NCI-H510A treated with DMSO at 0.1 percent for 48 hours (cell line): ENCODE measurements around the gene CLTCL1.
"Not testable (repeated sequence)": the region's sequence is repeated elsewhere in the genome, so short reads cannot be mapped to it uniquely, and the experiment has no call there.

Experiments used
- DNase-seq: peaks from one replicate; lab custom pipeline; 2025; lab: John Stamatoyannopoulos, UW

Gene CLTCL1

DNA sequence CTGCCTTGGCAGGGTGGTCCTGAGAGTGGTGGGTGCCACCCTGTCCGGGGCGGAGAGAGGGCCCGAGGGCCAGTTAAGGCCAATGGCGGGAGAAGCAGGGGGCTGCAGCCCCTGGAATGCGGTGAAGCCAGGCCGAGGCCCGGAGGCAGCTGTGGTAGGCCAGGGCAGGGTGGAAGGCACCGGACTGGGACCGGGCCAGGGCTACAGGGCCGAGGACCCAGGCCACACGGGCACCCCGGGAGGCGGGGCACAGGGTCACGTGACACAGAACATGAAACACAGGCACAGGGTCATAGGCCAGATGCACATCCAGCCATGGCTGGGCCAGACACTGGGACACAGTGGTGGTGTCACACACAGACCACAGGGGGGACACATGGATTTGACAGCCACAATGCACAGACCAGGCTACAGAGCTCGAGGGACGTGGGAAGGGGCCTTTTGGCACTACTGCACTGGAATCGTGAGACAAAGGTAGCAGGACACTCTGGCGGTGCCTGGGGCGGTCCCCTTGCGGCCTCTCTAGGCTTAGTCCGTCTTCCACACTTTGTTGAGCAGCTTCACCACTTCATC lies 115.8 kb downstream of the CLTCL1 start:
- DNase-seq, result no peak

DNA sequence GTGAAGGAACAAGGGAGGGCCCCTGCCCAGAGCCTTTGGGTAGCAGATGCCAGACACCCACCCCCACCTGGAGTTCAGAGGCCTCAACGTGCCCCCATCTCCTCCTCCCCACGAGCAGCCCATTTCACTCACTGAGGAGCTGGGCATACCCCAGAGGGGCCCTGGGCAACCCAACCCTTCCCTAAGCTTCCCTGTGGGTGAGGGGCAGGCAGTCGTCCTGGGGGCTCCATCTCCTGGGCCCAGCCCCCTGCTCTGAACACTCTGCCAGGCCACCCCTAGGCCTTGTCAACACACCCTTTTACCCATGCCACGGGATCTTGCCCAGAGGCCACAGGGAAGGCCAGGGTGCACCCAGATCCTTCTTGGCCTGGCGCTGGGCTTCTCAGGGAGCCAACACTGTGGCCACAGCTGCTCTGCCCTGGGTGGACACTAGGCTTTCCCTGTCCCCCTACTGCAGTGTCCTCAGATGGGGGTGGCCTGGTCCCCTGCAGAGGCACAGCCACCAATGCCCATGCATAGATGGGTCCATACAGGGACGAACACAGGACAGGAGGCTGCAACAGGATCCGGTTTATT lies 116.4 kb downstream of the CLTCL1 start:
- DNase-seq, result no peak

DNA sequence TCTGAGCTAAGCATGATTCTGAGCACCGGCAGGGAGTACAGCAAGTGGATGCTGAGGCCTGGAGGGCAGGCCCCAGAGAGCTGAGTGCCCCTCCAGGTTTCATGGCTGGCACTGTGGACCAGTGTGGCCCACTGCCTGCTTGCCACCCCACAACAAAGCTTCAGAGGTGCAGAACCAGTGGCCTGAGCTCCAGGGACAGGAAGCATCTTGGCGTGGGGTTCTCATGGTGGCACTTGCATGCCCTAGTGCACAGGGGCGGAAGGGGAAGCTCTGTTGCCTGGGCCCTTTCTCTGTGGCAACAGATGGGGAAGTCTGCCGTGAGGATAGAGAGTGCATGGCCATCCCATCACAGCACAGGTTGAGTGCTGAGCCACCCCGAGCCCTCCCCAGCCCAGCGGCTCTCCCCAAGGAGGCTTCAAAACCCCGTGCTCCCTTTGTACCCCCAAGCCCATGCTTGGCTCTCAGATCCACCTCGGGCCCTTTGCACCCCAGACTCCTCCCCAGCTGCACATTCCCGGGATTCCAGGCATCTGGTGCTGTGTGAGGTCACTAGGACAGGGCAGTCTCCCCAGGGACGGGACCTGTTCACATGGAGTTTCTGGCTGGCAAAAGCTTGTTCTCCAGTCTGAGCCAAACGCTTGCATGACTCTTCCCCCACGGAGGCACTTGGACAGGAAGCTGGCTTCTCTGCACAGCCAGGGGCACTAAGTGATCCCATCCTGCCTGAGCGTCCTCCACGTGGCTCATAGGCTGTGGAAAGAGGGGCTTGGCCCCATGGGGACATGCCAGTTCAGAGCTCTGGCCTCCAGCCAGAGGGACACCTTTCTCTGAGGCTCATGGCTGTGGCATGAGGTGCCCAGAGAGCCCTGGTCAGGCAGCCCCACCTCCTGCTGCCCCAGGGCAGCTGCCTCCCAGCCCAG lies 117.2 kb downstream of the CLTCL1 start:
- no peak for DNase-seq

DNA sequence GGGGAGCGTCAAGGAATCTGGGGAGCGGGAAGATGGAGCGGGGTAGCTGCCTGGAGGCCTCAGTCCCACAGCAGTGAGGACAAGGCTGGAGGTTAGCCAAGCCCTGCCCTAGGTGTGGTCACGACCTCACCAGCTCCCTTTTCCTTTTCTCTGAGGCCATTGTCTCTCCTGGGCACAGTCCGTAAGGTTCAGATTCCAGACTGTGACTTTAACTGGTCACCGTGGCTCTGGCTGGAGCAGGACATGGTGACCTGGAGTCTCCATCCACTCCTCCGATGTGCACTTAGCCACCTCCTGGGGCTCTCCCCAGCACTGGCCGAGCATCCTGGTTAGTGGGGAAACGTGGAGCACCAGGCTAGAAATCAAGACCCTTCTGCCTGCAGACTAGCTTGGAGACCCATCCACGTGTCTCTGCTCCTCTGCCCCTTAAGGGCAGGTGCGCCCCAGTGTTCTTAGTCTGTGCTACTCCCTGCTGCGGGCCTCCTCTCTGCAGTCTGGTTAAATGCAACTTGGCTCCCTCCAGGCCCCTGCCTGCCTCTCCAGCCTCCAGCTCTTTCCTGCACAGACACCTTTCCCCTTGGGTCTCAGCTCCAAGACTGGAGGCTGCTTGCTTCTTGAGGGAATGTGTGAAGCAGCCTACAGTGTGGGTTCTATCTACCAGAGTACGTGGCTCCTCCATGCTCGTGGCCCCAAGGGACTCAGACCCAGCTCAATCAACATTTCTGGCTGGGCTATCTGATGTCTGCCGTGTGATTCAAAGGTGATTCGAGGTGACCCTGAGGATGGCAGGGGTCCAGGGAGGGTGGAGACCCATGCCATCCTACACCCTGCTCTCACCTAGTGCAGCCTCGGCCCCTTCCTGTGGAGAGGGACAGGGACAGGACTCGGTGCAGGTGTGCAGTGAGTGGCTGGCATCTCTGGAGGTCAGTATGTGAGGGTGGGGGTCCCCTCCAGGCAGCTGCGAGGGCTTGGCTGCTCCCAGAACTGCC lies 118.2 kb downstream of the CLTCL1 start:
- no peak for DNase-seq

DNA sequence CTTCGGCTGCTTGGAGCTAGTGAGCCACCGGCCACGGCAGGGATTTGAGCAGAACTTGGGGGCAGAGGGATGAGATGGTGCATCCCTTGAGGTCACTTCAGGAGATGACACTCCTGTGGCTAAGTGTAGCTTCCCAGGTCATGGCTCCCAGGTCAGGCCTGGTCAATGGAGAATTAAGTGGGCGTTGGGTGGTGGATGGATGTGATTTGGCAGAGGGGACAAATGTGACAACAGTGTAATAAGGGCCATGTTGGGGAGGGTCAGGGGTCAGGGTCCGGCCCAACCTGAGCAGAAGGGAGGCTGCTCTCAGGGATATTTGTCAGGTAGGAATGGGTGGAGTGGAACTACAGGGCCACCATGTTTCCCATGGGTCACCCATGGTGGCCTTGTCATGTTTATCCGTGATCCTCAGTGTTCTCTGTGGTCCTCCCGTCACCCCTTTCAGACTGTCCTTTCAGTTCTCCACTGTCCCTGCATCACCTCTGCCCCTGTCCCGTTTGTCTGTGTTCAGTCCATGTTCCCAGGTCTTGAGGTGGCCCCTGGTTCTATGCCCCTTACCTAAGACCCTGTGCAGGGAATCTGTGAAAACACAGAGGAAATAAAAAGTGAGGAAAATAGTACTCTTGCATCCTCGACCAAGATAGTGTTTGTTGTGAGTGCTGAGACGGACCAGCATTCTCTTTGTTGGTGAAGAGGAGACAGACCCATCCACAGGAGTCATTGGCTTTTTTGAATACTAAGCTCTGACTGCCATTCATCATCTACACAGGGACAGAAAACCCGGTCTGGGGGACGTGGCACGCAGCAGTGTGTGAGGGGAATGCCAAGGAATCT lies 119.1 kb downstream of the CLTCL1 start:
- no peak for DNase-seq

DNA sequence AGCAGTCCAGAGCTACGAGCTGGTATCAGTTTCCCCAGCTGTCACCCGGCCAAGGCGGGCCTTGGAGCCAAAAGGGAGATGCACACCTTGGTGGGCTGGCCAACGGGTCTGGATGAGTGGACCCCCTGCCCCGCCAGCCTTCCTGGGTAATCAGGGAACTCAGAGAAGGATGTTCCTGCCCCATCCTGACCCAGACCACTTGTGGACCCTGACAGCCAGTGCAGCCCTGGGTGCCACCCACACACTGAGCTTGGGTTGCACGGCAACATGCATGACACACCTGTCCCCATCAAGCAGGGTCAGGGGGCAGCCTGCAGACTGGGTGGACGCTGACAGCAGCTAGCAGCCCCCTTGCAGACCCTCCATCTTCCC lies 121.6 kb downstream of the CLTCL1 start:
- DNase-seq, result no peak

DNA sequence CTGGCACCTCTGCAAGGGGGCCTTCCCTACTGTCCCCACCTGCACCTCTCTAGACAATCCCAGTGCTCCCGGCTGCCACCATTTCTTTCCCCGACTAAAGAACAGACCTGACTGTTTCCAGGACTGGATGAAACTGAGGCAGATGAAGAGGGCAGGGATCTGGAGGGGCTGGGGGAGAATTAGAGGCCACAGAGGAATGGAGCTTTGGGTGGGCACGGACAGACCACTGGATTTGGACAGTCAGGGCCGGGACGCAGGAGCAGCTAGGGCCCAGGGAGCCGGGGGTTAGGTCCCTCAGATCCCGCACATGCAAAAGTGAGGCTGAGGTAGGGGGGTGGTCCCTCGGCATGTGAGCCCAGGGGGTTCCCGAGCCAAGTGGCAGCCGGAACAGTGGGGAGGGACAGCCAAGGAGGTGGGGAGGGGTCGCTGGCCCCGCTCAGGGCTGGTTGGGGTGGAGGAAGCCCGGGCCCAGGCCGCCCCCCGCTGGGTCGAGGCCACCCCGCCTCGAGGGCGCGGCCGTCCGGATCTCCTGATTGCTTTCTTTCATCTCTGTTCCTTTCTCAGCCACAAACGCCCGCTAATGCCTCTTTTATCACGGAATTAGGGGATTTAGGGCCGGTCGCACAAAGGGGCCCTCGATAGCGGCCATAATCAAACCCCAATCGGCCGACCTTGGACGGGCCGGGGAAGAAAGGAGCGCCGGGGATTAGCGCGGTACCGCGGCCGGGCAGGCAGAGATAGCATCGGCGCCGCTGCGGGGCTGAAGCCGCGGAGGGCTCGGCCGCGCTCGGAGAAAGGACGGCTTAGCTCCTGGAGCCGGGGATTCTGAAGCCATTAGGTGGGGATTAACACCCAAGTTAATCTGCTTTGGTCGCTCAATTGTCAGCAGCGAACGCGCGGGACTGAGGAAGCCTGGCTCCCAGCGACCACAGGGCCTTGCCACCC lies 122.2 kb downstream of the CLTCL1 start:
- DNase-seq, result no peak

DNA sequence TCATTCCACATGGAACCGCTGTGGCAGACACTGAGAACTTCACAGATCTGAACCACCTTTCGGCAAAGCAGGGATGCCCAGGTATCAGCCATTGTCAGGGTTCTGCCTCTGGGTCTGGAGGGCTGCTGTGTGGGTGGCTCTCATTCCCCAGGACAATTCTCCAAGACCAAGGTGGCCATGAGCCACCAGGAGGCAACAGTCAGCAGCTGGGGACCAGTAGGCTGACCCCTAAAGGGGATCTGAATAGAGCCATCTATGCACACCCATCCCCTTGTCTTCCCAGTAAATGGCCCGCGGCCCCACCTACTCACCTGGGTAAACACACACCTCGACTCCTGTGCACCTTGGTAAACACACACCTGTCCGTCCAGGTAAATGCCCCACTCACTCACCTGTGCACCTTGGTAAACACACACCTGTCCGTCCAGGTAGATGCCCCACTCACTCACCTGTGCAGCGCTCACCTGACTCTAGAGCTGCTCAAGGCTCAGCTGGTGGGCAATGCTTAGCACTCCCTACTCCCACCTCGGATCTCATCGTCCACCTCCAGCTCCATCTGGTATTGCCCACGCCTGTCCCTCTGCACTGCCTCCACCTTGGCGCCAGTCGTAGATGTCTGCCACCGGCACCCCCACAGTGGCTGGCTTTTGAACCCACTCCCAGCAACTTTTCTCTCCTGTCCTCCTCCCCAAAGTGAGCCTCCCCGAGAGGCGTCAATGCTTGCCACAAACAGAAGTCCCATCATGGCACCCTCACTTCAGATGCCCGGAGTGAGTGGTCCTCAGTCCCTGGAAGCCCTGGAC lies 123.2 kb downstream of the CLTCL1 start:
- peak; percentile 34 for DNase-seq

DNA sequence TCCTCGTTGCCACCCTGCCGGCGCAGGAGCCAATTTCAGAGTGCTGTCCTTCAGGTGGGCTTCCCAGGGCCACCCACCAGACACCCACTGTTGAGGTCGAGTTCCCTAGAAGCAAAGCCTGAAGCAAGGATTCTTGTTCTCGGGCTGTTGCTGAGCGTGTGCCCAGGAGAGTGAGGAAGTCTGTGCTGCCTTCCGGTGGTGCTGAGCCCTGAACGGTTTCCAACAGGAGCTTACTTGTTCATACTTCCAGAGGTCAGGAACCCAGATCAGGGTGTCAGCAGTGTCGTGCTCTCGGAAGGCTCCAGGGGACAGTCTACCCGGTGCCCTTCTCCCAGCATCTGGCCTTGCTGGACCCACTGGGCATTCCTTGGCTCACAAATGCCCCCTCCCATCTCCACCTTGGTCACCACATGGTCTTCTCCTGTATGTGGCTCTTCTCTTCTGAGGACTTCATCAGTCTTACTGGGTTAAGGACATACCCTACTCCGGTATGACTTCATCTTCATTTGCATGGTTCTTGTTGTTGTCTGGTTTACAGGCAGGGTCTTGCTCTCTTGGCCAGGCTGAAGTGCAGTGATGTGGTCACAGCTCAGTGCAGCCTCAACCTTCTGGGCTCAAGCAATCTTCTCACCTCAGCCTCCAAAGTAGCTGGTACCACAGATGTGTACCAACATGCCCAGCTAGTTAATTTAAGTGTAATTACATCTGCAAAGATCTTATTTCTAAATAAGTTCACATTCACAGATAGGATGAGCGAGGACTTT lies 124.2 kb downstream of the CLTCL1 start:
- no peak for DNase-seq

DNA sequence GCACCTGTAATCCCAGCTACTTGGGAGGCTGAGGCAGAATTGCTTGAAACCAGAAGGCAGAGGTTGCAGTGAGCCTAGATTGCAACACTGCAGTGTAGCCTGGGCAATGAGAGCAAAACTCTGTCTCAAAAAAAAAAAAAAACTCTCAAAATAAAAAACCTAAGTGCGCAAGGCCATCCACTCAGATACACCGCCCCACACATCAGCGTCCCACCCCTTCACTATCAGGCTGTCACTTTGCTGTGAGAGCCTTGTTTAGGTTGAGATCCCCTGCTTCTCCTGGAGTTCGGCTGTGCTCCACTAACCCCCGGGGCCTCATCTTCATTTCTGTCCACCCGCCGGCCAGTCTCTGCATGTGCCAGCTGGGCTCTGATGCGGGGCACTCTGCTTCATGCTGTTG lies 125.1 kb downstream of the CLTCL1 start:
- no peak for DNase-seq

DNA sequence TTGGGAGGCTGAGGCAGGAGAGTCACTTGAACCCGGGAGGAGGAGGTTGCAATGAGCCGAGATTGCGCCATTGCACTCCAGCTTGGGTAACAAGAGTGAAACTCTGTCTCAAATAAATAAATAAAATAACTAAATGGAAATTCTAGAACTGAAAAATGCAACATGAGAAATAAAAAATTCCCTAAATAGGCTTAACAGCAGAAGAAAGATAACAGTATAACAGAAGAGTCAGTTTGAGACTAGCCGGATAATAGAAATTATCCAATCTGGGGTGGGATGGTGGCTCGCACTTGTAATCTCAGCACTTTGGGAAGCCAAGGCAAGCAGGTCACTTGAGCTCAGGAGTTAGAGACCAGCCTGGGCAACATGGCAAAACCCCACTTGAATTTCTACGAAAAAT lies 127.1 kb downstream of the CLTCL1 start:
- no peak for DNase-seq

DNA sequence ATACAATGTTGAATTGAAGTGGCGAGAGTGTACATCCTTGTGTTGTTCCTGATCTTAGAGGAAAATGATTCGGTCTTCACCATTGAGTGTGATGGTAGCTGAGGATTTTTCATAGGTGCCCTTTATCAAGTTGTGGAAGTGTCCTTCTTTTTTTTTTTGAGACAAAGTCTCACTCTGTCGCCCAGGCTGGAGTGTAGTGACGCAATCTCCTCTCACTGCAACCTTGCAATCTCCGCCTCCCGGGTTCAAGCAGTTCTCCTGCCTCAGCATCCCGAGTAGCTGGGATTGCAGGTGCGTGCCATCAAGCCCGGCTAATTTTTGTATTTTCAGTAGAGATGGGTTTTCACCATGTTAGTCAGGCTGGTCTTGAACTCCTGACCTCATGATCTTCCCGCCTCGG lies 132.9 kb downstream of the CLTCL1 start:
- DNase-seq, result not testable (repeated sequence)

DNA sequence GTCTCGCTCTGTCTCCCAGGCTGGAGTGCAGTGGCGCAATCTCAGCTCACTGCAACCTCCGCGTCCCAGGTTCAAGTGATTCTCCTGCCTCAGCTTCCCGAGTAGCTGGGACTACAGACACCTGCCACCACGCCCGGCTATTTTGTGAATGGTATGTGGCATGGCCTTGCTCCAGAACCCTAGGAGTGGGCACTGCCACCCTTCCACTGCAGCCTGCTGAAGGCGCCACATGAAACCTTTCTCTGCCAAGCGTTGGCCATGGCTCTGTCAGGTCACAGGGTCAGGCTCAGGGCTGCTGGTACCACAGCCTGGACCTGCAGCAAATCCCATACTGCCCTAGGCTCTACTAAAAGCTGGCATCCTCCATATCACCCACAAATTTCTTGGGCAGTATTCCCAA lies 135.4 kb downstream of the CLTCL1 start:
- DNase-seq, result not testable (repeated sequence)

DNA sequence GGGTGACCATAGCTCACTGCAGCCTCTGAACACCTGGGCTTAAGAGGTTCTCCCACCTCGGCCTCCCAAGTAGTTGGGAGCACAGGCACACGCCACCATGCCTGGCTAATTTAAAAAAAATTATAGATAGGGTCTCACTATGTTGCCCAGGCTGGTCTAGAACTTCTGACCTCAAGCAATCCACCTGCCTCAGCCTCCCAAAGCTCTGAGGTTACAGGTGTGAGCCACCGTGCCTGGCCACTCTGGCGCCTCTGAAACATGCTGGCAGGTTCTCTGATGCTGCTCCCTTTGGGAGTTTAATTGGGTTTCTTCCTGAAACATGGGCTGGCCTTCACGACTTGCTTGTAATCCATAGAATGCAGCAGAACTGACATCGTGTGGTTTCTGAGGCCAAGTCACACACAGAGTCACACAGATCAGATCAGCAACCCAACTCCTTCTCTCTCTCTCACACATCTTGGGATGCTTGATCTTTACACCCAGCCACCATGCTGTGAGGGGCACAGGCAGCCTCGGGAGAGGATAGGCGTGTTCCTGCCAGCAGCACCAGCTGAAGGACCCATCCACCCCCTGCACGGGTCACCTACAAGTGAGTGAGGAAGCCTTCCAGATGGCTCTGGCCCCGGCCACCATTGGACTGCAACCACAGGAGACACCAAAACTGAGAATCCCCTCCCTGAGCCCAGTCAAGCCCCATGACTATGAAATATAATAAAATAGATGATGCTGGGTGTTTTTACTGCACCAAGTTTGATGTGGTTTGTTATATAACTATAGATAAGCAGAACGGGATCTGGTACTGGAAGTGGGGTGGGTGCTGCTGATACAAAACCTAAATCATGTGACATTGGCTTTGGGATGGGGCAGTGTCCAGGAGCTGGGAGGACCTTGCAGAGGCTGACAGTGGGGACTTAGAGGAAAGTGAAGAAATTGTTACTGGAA lies 138.3 kb downstream of the CLTCL1 start:
- no peak for DNase-seq

DNA sequence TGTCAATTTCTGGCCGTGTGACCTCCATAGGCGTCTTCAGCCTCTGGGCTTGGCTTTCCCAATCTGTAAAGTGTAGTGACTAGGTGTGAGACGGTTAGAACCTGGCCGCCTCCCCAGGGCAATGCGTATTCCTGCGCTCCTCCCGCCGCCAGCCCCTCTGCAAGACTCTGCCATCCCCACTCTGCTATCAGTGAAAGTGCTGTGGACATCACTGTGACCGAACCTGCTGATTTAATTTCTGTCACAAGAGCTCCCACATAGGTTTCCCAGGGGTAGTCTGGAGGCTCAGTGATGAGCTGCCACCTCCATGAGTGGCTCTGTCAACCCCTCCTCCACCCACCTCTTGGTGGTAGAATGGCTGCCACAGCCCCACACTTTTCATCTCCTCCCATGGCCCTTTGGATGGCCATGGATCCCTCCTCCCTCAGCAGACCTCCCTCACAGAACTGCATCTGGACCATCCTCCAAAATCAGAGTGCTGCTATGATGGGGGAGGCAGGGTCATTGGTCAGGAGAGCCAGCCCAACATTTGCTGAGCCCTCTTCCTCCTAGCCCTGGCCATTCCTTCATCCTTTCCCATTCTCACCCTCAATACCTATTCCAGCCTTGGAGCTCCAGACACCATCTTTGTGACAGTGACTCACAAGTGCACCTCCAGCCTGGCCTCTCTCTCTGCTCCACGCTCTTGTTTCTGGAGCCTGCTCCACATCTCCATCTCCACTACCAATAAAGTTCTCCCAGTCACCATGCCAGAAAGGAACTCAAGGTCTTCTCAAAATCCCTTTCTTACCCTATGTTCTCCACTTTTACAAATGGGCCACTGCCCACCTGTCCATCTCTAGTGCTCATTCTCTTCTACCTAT lies 140.0 kb downstream of the CLTCL1 start:
- no peak for DNase-seq
